Cardiac muscle cell (in vitro differentiated cells and primary cell): ENCODE results near the gene PKP4. TPM values are rescaled to one million over a fixed set of nuclear protein-coding genes. Genes with fewer than 3 reads are reported as not detected.
"Not testable (repeated sequence)": the region's sequence is repeated elsewhere in the genome, so short reads cannot be mapped to it uniquely, and the experiment has no call there.

Source experiments
- DNase-seq, 2 donors: peaks; one replicate each; pipeline versions ENCODE4 v3.0.0 to v3.0.0-alpha.2; 2010 to 2017; ENCODE audit warnings: low read depth in 1 of 2, low spot score in 1 of 2
- H3K27ac ChIP-seq: fragments of 200-600 bp; sonication (generic); 2 replicates; pipeline ENCODE4 v1.5.1; 2016
- H3K27me3 ChIP-seq: fragments of 200-600 bp; sonication (generic); 2 replicates; pipeline ENCODE4 v1.6.0; 2016; ENCODE audit warnings: control low read depth
- H3K36me3 ChIP-seq: fragments of 200-600 bp; sonication (generic); 2 replicates; pipeline ENCODE4 v1.5.1; 2016; ENCODE audit warnings: control low read depth
- H3K4me1 ChIP-seq: fragments of 200-600 bp; sonication (generic); 2 replicates; pipeline ENCODE4 v1.8.1; 2017; ENCODE audit warnings: low read depth, mild to moderate bottlenecking, mixed run types
- H3K4me3 ChIP-seq: fragments of 200-600 bp; sonication (generic); 2 replicates; pipeline ENCODE4 v1.5.1; 2016; ENCODE audit warnings: mild to moderate bottlenecking
- H3K9me3 ChIP-seq: fragments of 200-600 bp; sonication (generic); 2 replicates; pipeline ENCODE4 v1.5.1; 2017; ENCODE audit warnings: low read depth, mild to moderate bottlenecking, control low read depth
- polyA plus RNA-seq: library from polyadenylated mRNA; unstranded; fragments of >200 nt; fragmentation: Nextera tagmentation; extraction: Ambion mirVana; gene quantifications from 2 replicates; pipeline ENCODE4 v1.2.1, GENCODE V29; 2016
- total RNA-seq: library from RNA; depleted of rRNA; stranded (reverse); fragments of >200 nt; gene quantifications from 2 replicates; pipeline ENCODE4 v1.2.3, GENCODE V29; 2016
- TF ChIP-seq, protein P1 (sequence below): IDR thresholded peaks from 2 replicates; pipeline ENCODE4 v1.5.1; 2012; ENCODE audit warnings: low read depth, mild to moderate bottlenecking, low read length

The PKP4 gene
- total and polyA plus RNA-seq, 2 experiments from 2014 or later: 7.2 to 73.1 TPM

DNA sequence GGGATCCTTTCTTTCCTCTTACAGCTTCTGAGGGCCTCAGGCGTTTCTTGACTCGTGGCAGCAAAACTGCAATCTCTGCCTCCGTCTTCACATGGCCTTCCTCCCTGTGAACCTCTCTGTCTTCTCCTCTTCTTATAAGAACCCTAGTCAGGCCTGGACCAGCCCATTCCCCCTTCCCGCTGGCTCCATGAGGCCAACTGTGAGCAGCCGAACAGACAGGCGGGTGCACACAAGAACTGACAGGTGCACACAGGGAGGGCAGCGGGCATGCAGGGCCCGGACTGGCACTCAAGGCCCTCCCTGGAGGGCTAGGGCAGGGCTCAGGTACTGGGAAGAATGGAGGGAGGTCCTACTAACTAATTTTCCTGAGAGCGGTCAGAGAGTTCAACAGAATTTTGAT lies 246.0 kb downstream of the PKP4 start:
- Histone ChIP-seq H3K27me3 (no peaks in the 10 kb centered on the region), H3K27ac (no peak overlapping the region), H3K36me3 (no peaks in the 10 kb centered on the region), H3K4me1 (no peaks in the 10 kb centered on the region), H3K9me3 (no peaks in the 10 kb centered on the region), H3K4me3 (no peak overlapping the region)
- TF ChIP-seq, protein P1, sequence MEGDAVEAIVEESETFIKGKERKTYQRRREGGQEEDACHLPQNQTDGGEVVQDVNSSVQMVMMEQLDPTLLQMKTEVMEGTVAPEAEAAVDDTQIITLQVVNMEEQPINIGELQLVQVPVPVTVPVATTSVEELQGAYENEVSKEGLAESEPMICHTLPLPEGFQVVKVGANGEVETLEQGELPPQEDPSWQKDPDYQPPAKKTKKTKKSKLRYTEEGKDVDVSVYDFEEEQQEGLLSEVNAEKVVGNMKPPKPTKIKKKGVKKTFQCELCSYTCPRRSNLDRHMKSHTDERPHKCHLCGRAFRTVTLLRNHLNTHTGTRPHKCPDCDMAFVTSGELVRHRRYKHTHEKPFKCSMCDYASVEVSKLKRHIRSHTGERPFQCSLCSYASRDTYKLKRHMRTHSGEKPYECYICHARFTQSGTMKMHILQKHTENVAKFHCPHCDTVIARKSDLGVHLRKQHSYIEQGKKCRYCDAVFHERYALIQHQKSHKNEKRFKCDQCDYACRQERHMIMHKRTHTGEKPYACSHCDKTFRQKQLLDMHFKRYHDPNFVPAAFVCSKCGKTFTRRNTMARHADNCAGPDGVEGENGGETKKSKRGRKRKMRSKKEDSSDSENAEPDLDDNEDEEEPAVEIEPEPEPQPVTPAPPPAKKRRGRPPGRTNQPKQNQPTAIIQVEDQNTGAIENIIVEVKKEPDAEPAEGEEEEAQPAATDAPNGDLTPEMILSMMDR: no peak
- DNase-seq: no peak

DNA sequence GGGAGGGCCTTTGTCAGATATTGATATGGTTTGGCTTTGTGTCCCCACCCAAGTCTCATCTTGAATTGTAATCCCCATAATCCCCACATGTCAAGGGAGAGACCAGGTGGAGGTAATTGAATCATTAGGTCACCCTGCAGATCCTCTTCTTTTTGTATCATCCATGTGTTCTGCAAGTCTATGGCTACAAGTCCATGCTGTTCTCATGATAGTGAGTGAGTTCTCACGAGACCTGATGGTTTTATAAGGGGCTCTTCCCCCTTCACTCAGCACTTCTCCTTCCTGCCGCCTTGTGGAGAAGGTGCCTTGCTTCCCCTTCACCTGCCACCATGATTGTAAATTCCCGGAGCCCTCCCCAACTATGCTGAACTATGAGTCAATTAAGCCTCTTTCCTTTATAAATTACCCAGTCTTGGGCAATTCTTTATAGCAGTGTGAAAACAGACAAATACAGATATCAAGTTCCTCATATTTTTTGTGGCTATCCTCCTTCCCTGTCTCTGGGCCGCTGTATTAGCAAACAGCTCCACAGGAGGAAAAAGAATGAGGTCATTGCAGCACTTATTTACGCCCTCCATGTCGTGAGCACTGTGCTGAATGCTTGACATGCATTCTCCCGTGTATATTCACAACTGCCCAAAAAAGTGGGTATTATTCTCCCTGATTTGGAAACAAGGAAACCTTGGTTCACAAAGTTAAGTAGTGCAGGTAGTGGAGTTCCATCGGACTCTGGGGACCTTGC lies 248.1 kb downstream of the PKP4 start:
- not testable (repeated sequence) for H3K4me1 ChIP-seq, H3K4me3 ChIP-seq, H3K27me3 ChIP-seq, H3K36me3 ChIP-seq, DNase-seq, H3K9me3 ChIP-seq, H3K27ac ChIP-seq

DNA sequence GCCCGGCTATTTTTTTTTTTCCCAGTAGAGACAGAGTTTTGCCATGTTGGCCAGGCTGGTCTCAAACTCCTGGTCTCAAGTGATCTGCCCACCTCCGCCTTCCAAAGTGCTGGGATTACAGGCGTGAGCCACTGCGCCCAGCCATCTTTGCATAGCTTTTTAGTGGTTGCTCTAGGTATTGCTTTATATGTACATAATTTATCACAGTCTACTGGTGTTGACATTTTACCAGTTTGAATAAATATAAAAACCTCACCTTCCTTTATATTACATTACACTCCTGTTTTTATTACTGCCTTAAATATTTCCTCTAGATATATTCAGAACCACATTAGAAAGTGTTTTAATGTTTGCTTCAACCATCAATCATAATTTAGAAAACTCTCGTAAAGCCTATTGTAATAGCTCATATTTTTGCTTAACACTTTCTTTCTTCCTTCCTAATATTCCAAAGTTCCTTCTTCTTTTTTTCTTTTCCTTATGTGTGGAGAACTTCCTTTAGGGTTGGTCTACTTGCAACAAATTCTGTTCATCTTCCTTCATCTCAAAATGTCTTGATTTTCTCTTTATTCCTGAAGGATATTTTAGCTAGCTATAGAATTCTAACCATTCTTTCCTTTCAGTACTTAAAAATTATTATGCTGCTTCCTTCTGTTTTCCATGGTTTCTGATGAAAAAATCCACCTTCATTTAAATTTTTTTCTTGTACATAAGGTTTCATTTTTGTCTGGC lies 256.2 kb downstream of the PKP4 start:
- TF ChIP-seq, protein P1: no peak
- H3K4me3 ChIP-seq: no peak overlapping the region
- no peak for DNase-seq
- no peak overlapping the region for H3K27ac ChIP-seq
- no peaks in the 10 kb centered on the region for H3K9me3 ChIP-seq
- H3K36me3 ChIP-seq: no peaks in the 10 kb centered on the region
- H3K27me3 ChIP-seq: no peaks in the 10 kb centered on the region
- peaks cover 1% of the 10 kb centered on the region for H3K4me1 ChIP-seq

DNA sequence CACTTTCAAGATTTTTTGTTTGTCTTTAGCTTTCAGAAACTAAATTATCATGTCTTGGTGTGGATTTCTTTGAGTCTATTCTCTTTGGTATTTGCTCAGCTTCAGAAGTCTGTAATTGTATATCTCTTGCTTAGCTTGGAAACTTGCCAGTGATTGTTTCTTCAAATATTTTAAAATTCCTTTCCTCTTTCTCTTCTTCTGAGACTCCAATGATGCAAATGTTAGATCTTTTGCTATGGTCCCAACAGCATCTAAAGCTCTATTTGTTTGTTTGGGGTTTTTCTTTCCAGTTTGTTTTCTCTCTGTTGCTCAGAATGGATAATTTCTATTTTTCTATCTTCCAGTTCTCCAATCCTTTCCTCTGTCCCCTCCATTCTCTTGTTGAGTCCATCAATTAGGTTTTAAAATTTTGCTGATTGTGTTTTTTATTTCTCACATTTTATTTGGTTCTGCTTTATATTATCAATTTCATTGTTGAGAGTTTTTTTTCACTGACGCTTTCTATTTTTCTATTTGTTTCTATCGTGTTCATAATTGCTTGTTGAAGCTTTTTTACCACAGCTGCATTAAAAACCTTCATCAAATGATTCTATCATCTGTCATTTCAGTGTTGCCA lies 256.9 kb downstream of the PKP4 start:
- Histone ChIP-seq H3K4me1 (peaks cover 8% of the 10 kb centered on the region), H3K27me3 (no peaks in the 10 kb centered on the region), H3K9me3 (no peaks in the 10 kb centered on the region), H3K36me3 (no peaks in the 10 kb centered on the region), H3K4me3 (no peak overlapping the region), H3K27ac (no peak overlapping the region)
- peak in 1 of 2 donors; percentile 25 for DNase-seq
- TF ChIP-seq, protein P1: no peak

DNA sequence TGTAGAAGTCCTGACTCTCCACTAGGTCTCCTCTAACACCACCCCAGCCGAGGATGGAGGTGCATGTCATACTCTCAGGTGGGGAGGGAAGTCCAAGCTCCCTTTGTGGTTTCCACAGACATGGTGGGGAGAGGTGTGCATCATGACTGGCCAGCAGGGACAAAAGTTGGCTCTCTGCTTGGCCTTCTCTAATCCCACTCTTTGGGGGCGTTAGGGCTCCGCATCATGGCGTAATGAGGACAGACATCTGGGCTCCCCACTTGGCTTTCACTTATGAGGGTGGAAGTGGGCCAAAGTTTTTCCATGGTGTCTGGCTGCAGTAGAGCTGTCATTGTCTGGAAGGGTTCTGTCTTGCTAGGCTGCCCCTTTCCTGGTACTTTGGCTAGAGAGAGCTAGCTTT lies 257.7 kb downstream of the PKP4 start:
- Histone ChIP-seq H3K9me3 (no peaks in the 10 kb centered on the region), H3K27me3 (no peaks in the 10 kb centered on the region), H3K4me3 (no peak overlapping the region), H3K27ac (no peak overlapping the region), H3K4me1 (peaks cover 8% of the 10 kb centered on the region), H3K36me3 (no peaks in the 10 kb centered on the region)
- TF ChIP-seq, protein P1: no peak
- DNase-seq: no peak

DNA sequence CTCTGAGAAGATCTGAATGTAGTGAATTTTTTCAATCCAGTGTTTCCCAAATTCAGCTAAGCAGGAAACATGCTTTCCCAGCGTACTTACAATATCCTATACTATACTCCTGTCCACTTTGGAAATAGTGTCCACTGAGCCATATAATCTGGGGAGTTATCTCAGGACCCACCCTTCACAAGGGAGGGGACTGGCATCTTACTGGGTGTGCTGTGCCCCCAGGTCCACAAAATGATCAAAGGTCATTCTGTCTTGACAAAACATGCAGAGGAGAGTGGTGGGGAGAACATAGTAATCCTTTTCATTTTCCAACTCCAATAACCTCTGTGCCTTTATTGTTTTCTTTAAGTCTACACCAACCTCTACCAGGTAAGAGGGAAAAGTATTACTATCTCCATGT lies 258.6 kb downstream of the PKP4 start:
- Histone ChIP-seq H3K9me3 (no peaks in the 10 kb centered on the region), H3K27me3 (no peaks in the 10 kb centered on the region), H3K36me3 (no peaks in the 10 kb centered on the region), H3K4me1 (peaks cover 8% of the 10 kb centered on the region), H3K27ac (no peak overlapping the region), H3K4me3 (no peak overlapping the region)
- TF ChIP-seq, protein P1: no peak
- no peak for DNase-seq
